ELF-1 (cell line): ENCODE results near the gene NFIB.

Experiments used
- DNase-seq: peaks from one replicate; pipeline ENCODE4 v3.0.0-alpha.2; 2016; ENCODE audit warnings: low read depth, low spot score

Gene NFIB

GRCh38 chr9:14313951-14314423 is at the start of gene NFIB:
NFIB (minus strand) TSS chr9:14314141; CDS start chr9:14313511, 630 bp downstream.
- DNase-seq: no peak

- no peak for DNase-seq
Measured at GRCh38 chr9:14362175-14362574, 48.2 kb upstream of the NFIB start.

- no peak for DNase-seq
Measured at GRCh38 chr9:14361074-14361473, 47.1 kb upstream of the NFIB start.

- DNase-seq: no peak
Measured at GRCh38 chr9:14358523-14358922, 44.6 kb upstream of the NFIB start.

- peak; percentile 52 for DNase-seq
Measured at GRCh38 chr9:14356351-14357265, 42.7 kb upstream of the NFIB start.

GRCh38 chr9:14354201-14354600 is 40.3 kb upstream of the NFIB start:
- no peak for DNase-seq

GRCh38 chr9:14353222-14354056 is 39.5 kb upstream of the NFIB start:
- peak; percentile 94 for DNase-seq

- peak; percentile 4 for DNase-seq
Measured at GRCh38 chr9:14352503-14352902, 38.6 kb upstream of the NFIB start.

GRCh38 chr9:14351221-14351836 is 37.4 kb upstream of the NFIB start:
- peak; percentile 7 for DNase-seq

- DNase-seq: peak; percentile 18
Measured at GRCh38 chr9:14350754-14351153, 36.8 kb upstream of the NFIB start.

GRCh38 chr9:14350349-14350728 is 36.4 kb upstream of the NFIB start:
- no peak for DNase-seq

GRCh38 chr9:14349447-14350348 is 35.8 kb upstream of the NFIB start:
- DNase-seq: peak; percentile 44

GRCh38 chr9:14349146-14349446 is 35.2 kb upstream of the NFIB start:
- DNase-seq: peak; percentile 55

- DNase-seq: peak; percentile 70
Measured at GRCh38 chr9:14348373-14349145, 34.6 kb upstream of the NFIB start.

GRCh38 chr9:14348123-14348372 is 34.1 kb upstream of the NFIB start:
- DNase-seq: peak; percentile 61

- peak; percentile 67 for DNase-seq
Measured at GRCh38 chr9:14347406-14348122, 33.6 kb upstream of the NFIB start.

GRCh38 chr9:14346811-14347405 is 33.0 kb upstream of the NFIB start:
- peak; percentile 42 for DNase-seq

GRCh38 chr9:14346231-14346791 is 32.4 kb upstream of the NFIB start:
- peak; percentile 52 for DNase-seq
